KMS-11 (cell line): ENCODE results near the gene CENPW.

Experiments used
- H2AFZ ChIP-seq: fragments of 200-600 bp; sonication (generic); 2 replicates; pipeline ENCODE4 v1.6.1; 2016; ENCODE audit warnings: antibody characterized with exemption, mixed run types, low read depth
- H3K27ac ChIP-seq: fragments of 200-600 bp; sonication (generic); 2 replicates; pipeline ENCODE4 v1.6.1; 2016; ENCODE audit warnings: mild to moderate bottlenecking, mixed run types
- H3K27me3 ChIP-seq: fragments of 200-600 bp; sonication (generic); 2 replicates; pipeline ENCODE4 v1.6.1; 2017; ENCODE audit warnings: mild to moderate bottlenecking, low read depth, mixed run types, moderate library complexity; ENCODE audit not compliant: insufficient read depth
- H3K36me3 ChIP-seq: fragments of 200-600 bp; sonication (generic); 2 replicates; pipeline ENCODE4 v1.6.1; 2017; ENCODE audit warnings: mild to moderate bottlenecking, mixed run types; ENCODE audit not compliant: insufficient read depth
- H3K4me1 ChIP-seq: fragments of 200-600 bp; sonication (generic); 2 replicates; pipeline ENCODE4 v1.6.1; 2016; ENCODE audit warnings: mild to moderate bottlenecking, low read depth, mixed run types; ENCODE audit not compliant: poor library complexity, severe bottlenecking
- H3K4me2 ChIP-seq: fragments of 200-600 bp; sonication (generic); 2 replicates; pipeline ENCODE4 v1.7.0; 2016; ENCODE audit warnings: mild to moderate bottlenecking, mixed run types
- H3K4me3 ChIP-seq: fragments of 200-600 bp; sonication (generic); IDR thresholded peaks from 2 replicates; pipeline ENCODE4 v1.6.1; 2017; ENCODE audit warnings: low read depth, low read length, mixed read lengths; ENCODE audit not compliant: insufficient read depth
- H3K79me2 ChIP-seq: fragments of 200-600 bp; sonication (generic); 2 replicates; pipeline ENCODE4 v1.6.1; 2016; ENCODE audit warnings: low read depth, mixed run types; ENCODE audit not compliant: insufficient read depth
- H3K9ac ChIP-seq: fragments of 200-600 bp; sonication (generic); 2 replicates; pipeline ENCODE4 v1.6.1; 2016; ENCODE audit warnings: mild to moderate bottlenecking, mixed run types
- H4K20me1 ChIP-seq: fragments of 200-600 bp; sonication (generic); 2 replicates; pipeline ENCODE4 v1.6.1; 2016; ENCODE audit warnings: mild to moderate bottlenecking, mixed run types; ENCODE audit not compliant: insufficient read depth
- TF ChIP-seq, protein P1 (sequence below): fragments of 200-600 bp; sonication (generic); conservative IDR thresholded peaks from 2 replicates; pipeline ENCODE4 v1.6.1; 2017; ENCODE audit warnings: low read depth, mild to moderate bottlenecking, antibody characterized with exemption, low read length, moderate library complexity, mixed read lengths

CENPW gene

DNA sequence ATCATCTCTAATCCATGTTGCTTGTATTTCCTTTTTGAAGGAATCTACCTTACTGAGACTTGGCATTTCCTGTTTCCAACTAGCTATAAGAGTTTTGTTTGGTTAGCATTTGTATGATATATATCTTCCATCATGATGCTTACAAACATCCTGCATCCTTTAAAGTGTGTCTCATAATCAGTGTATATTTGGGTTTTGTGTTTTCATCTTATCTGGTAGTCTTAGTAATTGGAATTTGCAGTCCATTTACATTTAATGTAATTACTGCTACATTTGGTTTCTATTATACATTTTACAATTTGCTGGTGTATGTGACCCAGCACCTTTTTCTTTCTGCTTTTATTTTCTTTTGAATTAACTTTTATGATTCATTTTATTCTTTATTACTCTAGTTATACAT lies 12.6 kb downstream of the CENPW start:
- H3K9ac ChIP-seq, result no peak overlapping the region
- H3K4me3 ChIP-seq, result no peak overlapping the region
- no peaks in the 10 kb centered on the region for H3K4me1 ChIP-seq
- H4K20me1 ChIP-seq, result no peaks in the 10 kb centered on the region
- H3K4me2 ChIP-seq, result no peak overlapping the region
- H3K36me3 ChIP-seq, result no peaks in the 10 kb centered on the region
- TF ChIP-seq, protein P1, sequence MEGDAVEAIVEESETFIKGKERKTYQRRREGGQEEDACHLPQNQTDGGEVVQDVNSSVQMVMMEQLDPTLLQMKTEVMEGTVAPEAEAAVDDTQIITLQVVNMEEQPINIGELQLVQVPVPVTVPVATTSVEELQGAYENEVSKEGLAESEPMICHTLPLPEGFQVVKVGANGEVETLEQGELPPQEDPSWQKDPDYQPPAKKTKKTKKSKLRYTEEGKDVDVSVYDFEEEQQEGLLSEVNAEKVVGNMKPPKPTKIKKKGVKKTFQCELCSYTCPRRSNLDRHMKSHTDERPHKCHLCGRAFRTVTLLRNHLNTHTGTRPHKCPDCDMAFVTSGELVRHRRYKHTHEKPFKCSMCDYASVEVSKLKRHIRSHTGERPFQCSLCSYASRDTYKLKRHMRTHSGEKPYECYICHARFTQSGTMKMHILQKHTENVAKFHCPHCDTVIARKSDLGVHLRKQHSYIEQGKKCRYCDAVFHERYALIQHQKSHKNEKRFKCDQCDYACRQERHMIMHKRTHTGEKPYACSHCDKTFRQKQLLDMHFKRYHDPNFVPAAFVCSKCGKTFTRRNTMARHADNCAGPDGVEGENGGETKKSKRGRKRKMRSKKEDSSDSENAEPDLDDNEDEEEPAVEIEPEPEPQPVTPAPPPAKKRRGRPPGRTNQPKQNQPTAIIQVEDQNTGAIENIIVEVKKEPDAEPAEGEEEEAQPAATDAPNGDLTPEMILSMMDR, result no peak
- no peaks in the 10 kb centered on the region for H3K79me2 ChIP-seq
- no peak overlapping the region for H3K27ac ChIP-seq
- H3K27me3 ChIP-seq, result no peaks in the 10 kb centered on the region
- H2AFZ ChIP-seq, result no peak overlapping the region

DNA sequence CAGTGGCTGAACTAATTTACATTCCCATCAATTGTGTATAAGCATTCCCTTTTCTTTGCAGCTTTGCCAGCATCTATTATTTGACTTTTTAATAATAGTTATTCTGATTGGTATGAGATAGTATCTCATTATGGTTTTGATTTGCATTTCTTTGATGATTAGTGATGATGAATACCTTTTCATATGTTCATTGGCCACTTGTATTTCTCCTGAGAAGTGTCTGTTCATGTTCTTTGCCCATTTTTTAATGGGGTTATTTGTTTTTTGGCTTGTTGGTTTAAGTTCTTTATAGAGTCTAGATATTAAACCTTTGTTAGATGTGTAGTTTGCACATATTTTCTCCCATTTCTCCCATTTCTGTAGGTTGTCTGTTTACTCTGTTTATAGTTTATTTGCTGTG lies 16.6 kb downstream of the CENPW start:
- H3K36me3 ChIP-seq, result no peaks in the 10 kb centered on the region
- TF ChIP-seq, protein P1, result no peak
- no peak overlapping the region for H3K4me3 ChIP-seq
- no peak overlapping the region for H2AFZ ChIP-seq
- no peak overlapping the region for H3K9ac ChIP-seq
- H3K27me3 ChIP-seq, result no peaks in the 10 kb centered on the region
- no peak overlapping the region for H3K27ac ChIP-seq
- no peaks in the 10 kb centered on the region for H3K79me2 ChIP-seq
- no peak overlapping the region for H3K4me2 ChIP-seq
- H4K20me1 ChIP-seq, result no peaks in the 10 kb centered on the region
- no peaks in the 10 kb centered on the region for H3K4me1 ChIP-seq

DNA sequence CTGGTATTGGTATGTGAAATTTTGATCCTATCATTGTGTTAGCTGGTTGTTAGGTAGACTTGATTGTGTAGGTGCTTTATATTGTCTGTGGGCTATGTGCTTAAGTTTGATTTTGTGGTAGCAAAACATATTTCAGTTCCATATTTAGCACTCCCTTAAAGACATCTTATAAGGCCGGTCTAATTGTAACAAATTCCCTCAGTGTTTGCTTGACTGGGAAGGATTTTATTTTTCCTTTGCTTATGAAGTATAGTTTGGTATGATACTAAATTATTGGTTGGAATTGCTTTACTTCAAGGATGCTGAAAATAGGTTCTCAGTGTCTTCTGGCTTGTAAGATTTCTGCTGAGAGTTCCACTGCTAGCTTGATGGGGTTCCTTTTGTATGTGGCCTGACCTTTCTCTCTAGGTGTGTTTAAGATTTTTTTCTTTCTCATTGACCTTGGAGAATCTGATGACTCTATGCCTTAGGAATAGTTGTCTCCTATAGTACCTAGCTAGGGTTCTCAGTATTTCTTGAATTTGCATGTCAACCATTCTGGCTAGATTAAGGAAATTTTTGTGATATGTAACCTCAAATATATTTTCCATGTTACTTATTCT lies 20.1 kb downstream of the CENPW start:
- Histone ChIP-seq H3K9ac (no peak overlapping the region), H3K27me3 (no peaks in the 10 kb centered on the region), H2AFZ (no peak overlapping the region), H3K4me2 (no peak overlapping the region), H4K20me1 (no peaks in the 10 kb centered on the region), H3K4me3 (no peak overlapping the region), H3K4me1 (no peaks in the 10 kb centered on the region), H3K36me3 (no peaks in the 10 kb centered on the region), H3K27ac (no peak overlapping the region), H3K79me2 (no peaks in the 10 kb centered on the region)
- TF ChIP-seq, protein P1, result no peak

DNA sequence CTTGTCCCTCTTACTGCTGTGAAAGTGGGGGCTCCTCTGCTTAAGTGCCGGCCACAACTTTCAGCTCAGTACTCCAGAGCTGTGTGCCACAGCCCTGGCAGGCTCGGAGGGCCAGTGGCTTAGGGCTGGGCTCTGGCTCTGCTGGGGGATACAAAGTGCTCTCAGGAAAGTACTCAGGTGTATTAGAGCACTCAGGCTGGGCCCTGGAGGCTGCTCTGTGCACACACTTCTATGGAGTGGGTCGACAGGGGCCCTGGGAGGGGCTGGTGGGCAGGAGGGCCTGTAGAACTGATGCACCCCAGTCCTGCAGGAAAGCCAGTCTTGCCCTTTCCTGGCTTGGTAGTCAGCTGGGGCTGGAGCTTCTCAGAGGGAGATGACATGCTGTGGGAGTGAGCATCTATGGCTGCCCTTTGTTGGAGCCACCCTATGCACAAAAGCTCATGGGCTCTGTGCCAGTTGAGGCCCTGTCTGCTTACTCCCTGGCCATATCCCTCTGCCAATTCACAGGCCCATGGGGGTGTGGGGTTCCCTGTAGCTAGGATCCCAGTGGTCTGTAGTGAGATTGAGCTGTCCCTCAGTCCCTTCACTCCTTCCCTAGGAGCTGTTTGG lies 22.0 kb downstream of the CENPW start:
- no peaks in the 10 kb centered on the region for H3K27me3 ChIP-seq
- no peak overlapping the region for H3K27ac ChIP-seq
- H3K36me3 ChIP-seq, result no peaks in the 10 kb centered on the region
- no peak overlapping the region for H2AFZ ChIP-seq
- H3K9ac ChIP-seq, result no peak overlapping the region
- no peak overlapping the region for H3K4me3 ChIP-seq
- H3K79me2 ChIP-seq, result no peaks in the 10 kb centered on the region
- H4K20me1 ChIP-seq, result no peaks in the 10 kb centered on the region
- no peak overlapping the region for H3K4me2 ChIP-seq
- TF ChIP-seq, protein P1, result no peak
- H3K4me1 ChIP-seq, result no peaks in the 10 kb centered on the region
